GM21367 (cell line): ENCODE results near the gene MEGF10.
"Not testable (repeated sequence)": the region's sequence is repeated elsewhere in the genome, so short reads cannot be mapped to it uniquely, and the experiment has no call there.

Experiments
- ATAC-seq: cut with Tn5 transposase; IDR thresholded peaks from one replicate; pipeline ENCODE4 v1.9.1; 2021; ENCODE audit not compliant: unreplicated experiment

Gene MEGF10

DNA sequence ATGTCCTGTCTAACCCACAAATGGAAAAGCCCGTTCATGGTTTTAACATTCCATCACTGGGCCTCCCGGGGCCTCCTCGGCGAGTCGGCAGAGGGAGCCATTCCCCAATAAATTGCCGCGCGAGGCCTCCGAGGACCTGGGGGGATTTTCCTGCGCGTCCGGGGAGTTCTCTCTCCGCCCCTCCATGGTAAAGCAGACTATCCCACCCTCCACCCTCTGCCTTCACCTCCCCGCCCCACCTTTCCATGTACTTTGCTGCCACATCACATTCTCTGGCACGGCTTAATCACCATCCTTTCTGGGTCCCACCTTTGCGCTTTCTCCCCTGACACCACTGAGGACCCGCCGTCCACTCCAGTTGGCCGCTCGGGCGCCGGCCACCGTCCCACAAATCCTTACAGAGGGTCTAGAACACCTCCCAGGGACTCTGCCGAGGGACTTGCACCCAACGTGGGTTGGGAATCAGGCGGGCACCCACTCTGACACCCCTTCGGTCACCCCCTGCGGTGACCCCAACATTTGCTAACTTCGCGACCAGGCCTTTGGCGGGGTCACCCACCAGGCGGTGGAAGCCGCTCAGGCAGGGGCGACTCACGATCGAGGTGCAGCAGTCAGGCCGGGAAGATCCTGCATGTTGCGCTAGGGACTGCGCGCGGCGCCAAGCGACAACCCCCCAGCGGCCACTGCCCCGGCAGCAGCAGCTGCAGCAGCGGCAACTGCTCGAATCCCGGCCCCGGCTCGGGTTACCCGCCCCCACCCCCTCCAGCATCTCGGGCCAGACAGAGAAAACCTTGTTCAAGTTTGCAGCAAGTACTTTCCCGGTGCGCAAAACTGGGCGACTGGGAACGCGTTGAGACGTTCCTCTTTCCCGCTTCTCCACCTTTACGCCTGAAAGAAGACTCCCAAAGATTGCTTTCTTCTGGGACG lies at the start of gene MEGF10:
Gene MEGF10 (plus strand): TSS at position 778 of the 927 bp plus-strand sequence. CDS start 40,513 bp downstream, outside the sequence.
- no peak for ATAC-seq

DNA sequence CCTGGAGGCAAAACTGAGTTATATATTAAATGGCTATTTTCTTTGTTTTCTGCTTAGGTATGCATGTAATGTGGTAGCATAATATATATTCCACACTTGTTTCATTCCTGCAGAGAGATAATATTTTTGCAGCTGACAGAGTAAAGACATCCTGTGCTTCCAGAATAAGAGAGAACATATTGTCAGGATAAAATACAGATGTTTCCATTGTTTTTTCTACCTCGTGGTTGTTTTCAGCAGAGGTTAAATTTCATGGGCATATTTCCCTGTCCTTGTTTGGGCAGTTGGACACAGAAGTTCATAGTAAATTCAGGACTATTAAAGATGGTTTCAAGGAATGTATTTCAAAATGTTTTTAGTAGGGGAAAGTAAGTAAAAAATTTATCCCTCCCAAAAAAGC lies 47.6 kb upstream of the MEGF10 start:
- no peak for ATAC-seq

DNA sequence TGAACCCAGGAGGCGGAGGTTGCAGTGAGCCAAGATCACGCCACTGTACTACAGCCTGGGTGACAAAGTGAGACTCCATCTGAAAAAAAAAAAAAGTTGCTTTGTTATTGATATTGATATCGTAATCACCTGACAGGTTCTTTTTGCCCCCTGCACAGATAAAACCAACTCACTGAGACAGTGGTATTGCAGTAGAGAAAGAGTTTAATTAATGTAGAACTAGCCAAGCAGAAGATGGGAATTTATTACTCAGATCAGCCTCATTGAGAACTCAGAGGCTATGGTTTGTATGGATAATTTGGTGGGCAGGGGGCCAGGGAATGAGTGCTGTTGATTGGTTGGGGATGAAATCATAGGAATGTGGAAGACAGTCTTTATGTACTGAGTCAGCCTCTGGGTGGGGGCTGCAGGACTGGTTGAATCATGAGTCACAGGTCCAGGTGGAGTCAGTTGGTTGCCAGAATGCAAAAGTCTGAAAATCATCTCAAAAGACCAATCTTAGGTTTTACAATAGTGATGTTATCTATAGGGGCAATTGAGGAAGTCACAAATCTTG lies 35.8 kb upstream of the MEGF10 start:
- ATAC-seq, result no peak

DNA sequence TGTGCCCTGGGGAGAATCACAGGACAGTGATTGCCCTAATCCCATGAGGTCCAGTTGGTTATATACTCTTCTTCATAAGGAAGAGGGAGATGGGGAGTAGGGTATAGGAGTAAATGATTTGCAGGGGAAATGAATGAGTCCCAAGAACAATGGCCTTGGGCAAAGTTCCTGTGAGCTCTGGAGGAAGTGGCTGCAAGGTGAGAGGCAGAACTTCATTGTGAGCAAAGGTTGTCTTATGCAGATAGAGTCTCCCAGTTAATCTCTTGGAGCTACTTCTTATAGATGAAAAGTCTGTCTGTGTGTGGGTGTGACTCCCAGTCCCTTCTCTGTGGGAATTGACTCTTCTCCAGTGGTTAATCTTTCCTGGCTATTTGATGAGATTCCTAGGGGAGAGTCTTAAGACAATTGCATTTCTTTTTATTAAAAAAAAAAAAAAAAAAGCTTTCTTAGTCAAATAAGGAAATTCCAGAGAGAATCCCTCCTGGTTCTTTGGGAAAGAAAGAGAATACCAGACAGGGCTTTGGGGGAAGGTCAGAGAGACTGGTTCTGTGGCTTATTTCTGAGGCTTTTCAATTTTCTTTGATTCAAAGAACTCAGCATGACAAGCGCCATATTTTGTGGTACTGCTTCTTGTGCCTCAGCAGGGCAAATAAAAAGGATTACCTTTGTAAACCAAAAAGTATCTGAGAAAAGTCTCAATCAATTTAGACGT lies 33.6 kb upstream of the MEGF10 start:
- no peak for ATAC-seq

DNA sequence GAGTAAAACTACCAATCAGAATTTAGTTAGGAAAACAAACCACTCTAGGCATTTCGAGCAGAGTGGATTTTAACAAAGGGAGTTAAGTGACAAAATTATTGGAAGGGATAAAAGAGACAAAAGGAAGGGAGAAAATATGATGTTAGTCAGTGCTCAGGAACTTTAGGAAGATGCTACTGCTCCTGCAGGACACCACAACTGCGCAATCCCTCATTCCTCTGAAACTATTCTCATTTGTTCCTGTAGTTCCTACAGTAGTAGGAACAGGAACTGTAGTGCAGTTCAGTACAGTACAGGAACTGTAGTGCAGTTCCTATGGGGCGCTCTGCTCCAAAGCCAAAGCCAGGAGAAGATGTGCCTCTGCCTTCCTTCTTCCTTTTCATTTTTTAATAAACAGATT lies 29.9 kb upstream of the MEGF10 start:
- no peak for ATAC-seq

DNA sequence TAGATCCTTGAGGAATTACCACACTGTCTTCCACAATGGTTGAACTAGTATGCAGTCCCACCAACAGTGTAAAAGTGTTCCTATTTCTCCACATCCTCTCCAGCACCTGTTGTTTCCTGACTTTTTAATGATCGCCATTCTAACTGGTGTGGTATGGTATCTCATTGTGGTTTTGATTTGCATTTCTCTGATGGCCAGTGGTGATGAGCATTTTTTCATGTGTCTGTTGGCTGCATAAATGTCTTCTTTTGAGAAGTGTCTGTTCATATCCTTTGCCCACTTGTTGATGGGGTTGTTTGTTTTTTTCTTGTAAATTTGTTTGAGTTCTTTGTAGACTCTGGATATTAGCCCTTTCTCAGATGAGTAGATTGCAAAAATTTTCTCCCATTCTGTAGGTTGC lies 25.1 kb upstream of the MEGF10 start:
- not testable (repeated sequence) for ATAC-seq

DNA sequence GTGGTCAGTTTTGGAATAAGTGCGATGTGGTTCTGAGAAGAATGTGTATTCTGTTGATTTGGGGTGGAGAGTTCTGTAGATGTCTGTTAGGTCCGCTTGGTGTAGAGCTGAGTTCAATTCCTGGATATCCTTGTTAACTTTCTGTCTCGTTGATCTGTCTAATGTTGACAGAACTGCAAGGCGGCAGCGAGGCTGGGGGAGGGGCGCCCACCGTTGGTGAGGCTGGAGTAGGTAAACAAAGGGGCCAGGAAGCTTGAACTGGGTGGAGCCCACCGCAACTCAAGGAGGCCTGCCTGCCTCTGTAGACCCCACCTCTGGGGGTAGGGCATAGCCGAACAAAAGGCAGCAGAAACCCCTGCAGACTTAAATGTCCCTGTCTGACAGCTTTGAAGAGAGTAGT lies 22.3 kb upstream of the MEGF10 start:
- ATAC-seq, result not testable (repeated sequence)

- ATAC-seq, result not testable (repeated sequence)
Measured at GRCh38 chr5:127270713-127271112, 19.9 kb upstream of the MEGF10 start.

GRCh38 chr5:127275641-127276193 lies 14.9 kb upstream of the MEGF10 start:
- no peak for ATAC-seq

DNA sequence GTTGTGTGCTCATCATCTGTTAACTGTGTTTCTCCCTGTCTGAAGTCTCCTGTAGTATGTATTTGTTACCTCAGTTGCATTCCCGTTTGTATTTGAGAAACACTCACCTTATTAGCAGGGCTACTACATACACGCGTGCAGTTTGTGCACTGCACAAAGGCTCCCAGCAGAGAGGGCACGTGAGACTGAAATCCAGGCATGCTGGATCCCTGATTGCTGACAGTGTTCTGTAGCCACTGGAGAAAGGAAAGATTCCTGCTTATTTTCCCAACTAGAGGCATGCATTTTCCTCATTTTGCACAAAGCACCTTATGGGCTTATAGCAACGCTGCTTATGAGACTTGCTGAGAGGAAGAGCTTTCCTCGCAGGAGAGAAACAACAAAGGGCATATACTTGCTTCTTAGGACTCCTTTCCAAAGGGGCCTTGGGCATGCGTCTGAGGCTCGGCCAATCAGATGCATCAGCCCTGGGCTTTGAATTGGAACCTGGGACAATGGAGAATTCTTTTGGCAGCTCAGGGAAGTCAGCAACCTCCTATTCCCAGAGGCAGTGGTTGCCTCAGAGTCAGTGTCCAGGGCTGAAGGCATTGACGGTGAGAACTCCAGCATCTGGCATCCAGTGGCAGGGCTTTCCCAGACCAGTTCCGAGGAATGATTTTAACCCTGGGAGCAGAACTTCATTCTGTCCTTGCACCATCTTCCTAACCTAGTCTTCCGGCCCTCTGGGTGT lies 9.9 kb upstream of the MEGF10 start:
- no peak for ATAC-seq

GRCh38 chr5:127281609-127282008 lies 9.0 kb upstream of the MEGF10 start:
- no peak for ATAC-seq

DNA sequence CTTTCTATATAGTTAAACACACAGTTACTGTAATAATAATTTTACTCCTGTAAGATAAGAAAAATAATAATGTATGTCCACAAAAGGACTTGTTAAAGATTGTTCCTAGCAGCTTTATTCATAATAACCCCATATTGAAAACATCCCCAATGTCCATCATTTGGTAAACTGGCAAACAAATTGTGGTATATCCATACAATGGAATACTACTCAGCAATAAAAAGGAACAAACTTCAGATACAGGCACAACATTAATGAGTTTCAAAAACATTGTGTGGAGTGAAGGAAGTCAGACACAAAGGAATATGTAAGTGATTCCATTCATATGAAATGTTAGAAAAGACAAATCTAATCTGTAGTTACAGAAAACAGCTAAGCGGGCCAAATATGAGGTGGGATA lies 1.9 kb upstream of the MEGF10 start:
- ATAC-seq, result no peak

DNA sequence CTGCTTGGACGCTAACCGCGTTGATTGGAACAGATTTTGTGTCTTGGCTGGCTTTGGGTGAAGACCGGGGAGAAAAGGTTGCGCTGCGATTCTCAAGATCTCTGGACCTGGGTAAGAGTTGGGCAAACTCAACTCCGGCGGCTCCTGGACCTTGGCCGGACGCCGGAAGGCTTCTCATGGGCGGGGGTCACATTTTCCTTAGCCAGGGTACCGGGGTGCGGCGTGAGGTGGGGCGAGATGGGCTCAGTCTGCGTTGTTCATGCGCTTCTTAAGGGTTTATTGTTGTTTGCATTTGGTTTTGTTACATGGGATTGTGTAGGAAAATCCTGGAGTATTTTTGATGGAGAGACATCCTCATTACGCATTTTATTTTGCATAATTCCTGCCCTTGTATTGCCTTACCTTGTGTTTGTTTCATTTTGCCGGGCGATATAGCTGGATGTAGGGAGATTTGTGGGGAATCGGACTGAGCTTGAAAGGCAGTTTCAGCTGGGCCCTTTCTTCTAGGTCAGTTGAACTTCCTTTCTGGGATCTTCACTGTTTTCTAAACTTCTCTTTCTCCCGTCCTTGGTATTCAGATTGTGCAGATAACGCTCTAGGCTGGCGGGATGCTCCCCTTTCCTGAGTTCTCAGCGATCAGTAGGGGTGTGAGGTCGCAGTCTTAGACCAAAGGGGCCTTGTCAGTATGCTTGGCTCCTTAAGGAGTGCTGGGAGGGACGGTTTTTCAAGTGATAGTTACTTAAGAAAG lies 524 bp downstream of the MEGF10 start:
- ATAC-seq, result no peak

GRCh38 chr5:127292030-127292735 lies 1.6 kb downstream of the MEGF10 start:
- ATAC-seq, result no peak

DNA sequence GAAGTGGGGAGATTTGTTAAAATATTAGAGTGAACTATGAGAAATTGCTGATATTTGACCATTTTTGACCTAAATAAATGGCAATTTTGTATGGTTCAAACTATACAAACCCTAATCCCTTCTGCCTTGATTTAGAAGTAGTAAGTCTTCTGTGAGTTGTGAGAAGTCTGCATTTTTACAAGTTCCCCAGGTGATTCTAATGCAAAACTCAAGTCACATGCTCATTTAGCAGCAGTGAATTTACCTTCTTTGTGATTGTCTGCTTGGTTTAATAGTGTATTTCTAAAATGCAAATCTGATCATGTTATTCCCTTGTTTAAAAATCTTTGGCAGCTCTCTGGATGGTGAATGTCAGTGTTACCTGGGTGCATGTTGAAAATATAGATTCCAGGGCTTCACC lies 2.8 kb downstream of the MEGF10 start:
- no peak for ATAC-seq

GRCh38 chr5:127294829-127295228 lies 4.2 kb downstream of the MEGF10 start:
- no peak for ATAC-seq

GRCh38 chr5:127295454-127295853 lies 4.9 kb downstream of the MEGF10 start:
- no peak for ATAC-seq

DNA sequence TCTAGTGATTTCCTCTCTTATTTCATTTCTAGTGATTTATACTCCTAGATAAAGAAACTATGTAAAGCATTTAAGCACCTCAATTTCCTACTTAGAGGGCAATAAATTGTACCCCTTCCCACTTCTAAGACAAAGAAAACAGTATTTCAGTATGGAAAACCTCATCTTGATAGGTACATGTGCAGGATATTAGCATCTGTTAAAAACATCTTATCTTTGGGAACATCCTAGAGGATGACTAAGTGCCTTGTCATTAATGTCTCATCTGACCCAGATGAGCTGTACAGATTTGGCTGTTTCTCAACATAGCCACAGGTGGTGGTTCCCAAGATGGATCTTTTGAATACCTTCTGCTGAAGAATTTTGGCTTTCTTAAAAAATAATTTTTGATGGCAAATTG lies 5.7 kb downstream of the MEGF10 start:
- ATAC-seq, result no peak

DNA sequence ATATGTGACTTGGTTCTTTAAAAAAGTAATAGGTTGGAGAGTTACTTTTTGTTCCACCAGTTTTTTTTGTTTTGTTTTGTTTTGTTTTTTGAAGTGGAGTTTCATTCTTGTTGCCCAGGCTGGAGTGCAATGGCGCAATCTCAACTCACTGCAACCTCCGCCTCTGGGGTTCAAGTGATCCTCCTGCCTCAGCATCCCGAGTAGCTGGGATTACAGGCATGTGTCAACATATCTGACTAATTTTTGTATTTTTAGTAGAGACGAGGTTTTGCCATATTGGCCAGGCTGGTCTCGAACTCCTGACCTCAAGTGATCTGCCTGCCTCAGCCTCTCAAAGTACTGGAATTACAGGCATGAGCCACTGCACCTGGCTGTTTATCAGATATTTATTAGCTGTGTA lies 6.3 kb downstream of the MEGF10 start:
- ATAC-seq, result not testable (repeated sequence)
